ENCODE data around the gene CHRNB2. TPM values are rescaled to one million over a fixed set of nuclear protein-coding genes. Genes with fewer than 3 reads are reported as not detected.

The CHRNB2 gene
- total RNA-seq, 1 donor from 2014 or later: not detected

DNA sequence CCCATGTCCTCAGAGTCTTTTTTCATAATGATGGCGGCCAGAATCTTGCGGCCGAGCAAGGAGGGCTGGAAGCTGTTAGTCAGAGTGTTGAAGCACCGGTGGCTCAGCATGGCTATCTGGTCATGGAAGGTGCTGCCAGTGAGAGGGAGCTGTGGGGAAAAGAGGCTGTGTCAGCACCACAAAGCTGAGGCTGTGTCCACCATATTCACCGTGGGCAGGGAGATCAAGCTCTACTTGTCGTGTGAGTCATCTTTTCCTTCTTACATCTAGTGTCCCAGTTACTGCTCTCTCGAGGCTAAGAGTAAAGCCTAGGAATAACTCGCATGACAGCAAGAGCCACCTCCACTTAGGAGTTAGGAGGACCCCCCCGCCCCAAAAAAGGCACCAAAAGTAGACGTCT lies 22.2 kb downstream of the CHRNB2 start:
- H3K4me3 ChIP-seq: no peak overlapping the region
- no peaks in the 10 kb centered on the region for H3K4me1 ChIP-seq
- intact Hi-C loops (cut with micrococcal nuclease): no loop called here
- no peak for DNase-seq
- H3K27ac ChIP-seq (replicated peaks): no peak overlapping the region
- H3K27me3 ChIP-seq (ENCODE audit: low read depth): no peaks in the 10 kb centered on the region
- H3K36me3 ChIP-seq: peaks cover 99% of the 10 kb centered on the region
- no peaks in the 10 kb centered on the region for H3K9me3 ChIP-seq (replicated peaks)
- TF ChIP-seq, protein P1, sequence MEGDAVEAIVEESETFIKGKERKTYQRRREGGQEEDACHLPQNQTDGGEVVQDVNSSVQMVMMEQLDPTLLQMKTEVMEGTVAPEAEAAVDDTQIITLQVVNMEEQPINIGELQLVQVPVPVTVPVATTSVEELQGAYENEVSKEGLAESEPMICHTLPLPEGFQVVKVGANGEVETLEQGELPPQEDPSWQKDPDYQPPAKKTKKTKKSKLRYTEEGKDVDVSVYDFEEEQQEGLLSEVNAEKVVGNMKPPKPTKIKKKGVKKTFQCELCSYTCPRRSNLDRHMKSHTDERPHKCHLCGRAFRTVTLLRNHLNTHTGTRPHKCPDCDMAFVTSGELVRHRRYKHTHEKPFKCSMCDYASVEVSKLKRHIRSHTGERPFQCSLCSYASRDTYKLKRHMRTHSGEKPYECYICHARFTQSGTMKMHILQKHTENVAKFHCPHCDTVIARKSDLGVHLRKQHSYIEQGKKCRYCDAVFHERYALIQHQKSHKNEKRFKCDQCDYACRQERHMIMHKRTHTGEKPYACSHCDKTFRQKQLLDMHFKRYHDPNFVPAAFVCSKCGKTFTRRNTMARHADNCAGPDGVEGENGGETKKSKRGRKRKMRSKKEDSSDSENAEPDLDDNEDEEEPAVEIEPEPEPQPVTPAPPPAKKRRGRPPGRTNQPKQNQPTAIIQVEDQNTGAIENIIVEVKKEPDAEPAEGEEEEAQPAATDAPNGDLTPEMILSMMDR (IDR thresholded peaks at IDR 0.05; ENCODE audit: borderline replicate concordance): no peak

DNA sequence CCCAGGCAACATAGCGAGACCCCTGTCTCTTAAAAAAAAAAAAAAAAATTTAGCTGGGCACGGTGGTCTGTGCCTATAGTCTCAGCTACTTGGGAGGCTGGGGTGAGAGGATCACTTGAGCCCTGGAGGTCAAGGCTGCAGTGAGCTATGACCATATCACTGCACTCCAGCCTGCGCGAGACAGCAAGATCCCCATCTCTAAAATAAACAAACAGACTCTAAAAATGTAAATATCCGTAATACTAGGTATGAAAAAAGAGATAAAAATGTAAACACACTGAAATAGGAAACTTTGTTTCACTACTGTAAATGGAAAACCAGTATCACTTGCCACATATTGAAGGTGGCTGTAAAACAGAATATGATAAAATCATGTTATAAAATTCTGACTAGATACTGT lies 23.2 kb downstream of the CHRNB2 start:
- intact Hi-C loops (cut with micrococcal nuclease): no loop called here

DNA sequence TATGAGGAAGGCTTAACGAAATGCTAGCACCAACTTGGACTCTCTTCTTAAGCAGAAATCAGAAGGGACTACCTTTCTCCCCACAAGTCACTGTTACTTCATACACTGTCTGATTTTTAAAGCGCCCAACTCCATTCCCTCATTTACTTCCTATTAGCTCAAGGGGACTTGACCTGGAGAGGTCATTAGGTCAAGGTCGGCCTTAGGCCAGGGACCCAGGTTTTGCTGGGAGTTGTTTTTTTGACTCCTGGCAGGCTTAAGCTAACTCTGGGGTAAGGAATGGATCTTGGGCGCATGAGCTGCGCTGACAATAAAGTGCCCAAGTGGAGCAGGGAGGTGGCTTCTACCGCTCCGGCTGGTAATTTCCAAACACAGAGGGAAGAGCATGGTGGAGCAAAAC lies 23.6 kb downstream of the CHRNB2 start:
- H3K4me1 ChIP-seq: no peaks in the 10 kb centered on the region
- no peak overlapping the region for H3K27ac ChIP-seq (replicated peaks)
- H3K36me3 ChIP-seq: peaks cover 99% of the 10 kb centered on the region
- no peaks in the 10 kb centered on the region for H3K27me3 ChIP-seq (ENCODE audit: low read depth)
- intact Hi-C loops (cut with micrococcal nuclease): no loop called here
- H3K4me3 ChIP-seq: no peak overlapping the region
- DNase-seq: no peak
- no peaks in the 10 kb centered on the region for H3K9me3 ChIP-seq (replicated peaks)
- TF ChIP-seq, protein P1 (IDR thresholded peaks at IDR 0.05; ENCODE audit: borderline replicate concordance): no peak

More for the DNA sequence above, 23.2 kb downstream of the CHRNB2 start:
- Histone ChIP-seq H3K36me3 (peaks cover 99% of the 10 kb centered on the region), H3K27ac (replicated peaks) (no peak overlapping the region), H3K4me1 (no peaks in the 10 kb centered on the region), H3K9me3 (replicated peaks) (no peaks in the 10 kb centered on the region), H3K4me3 (no peak overlapping the region), H3K27me3 (ENCODE audit: low read depth) (no peaks in the 10 kb centered on the region)
- DNase-seq: no peak
- TF ChIP-seq, protein P1 (IDR thresholded peaks at IDR 0.05; ENCODE audit: borderline replicate concordance): no peak

DNA sequence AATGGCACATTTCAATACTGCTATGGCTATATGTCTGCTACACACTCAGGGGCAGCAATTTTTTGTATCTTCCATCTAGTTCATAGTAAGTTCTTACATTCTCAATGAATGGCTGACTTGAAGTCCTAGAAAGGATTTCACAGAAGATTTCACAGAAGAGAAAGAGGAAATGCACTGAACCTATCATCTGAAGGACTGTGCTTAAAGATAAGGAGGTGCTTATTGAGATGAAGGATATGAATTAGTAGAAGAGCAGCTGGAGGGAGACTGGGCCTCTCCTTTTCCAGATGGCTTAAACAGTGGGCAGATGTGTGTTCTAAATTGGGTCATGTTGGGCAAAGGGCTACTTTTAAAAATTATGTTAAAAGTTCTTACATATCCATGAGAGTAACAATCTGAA lies 25.8 kb downstream of the CHRNB2 start:
- Histone ChIP-seq H3K4me1 (peaks cover under 1% of the 10 kb centered on the region), H3K4me3 (no peak overlapping the region), H3K36me3 (peaks cover 99% of the 10 kb centered on the region), H3K27me3 (ENCODE audit: low read depth) (no peaks in the 10 kb centered on the region), H3K27ac (replicated peaks) (no peak overlapping the region), H3K9me3 (replicated peaks) (no peaks in the 10 kb centered on the region)
- intact Hi-C loops (cut with micrococcal nuclease): no loop called here
- DNase-seq: no peak
- TF ChIP-seq, protein P1 (IDR thresholded peaks at IDR 0.05; ENCODE audit: borderline replicate concordance): no peak

DNA sequence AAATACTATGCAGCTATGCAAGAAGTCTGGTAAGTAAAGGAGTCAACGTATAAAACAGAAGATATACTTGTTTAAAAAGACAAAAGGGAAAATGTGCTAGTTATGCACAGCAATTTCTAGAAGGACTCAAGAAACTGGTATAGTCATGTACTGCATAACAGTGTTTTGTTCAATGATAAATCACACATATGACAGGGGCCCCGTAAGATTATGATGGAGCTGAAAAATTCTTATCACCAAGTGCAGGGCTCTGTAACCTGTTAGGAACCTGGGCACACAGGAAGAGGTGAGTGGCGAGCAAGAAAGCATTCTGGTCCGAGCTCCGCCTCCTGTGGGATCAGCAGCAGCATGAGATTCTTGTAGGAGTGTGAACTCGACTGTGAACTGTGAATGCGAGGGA lies 27.2 kb downstream of the CHRNB2 start:
- Histone ChIP-seq H3K4me3 (no peak overlapping the region), H3K36me3 (peaks cover 98% of the 10 kb centered on the region), H3K9me3 (replicated peaks) (no peaks in the 10 kb centered on the region), H3K27me3 (ENCODE audit: low read depth) (no peaks in the 10 kb centered on the region), H3K27ac (replicated peaks) (no peak overlapping the region), H3K4me1 (peaks cover 15% of the 10 kb centered on the region)
- no peak for DNase-seq
- intact Hi-C loops (cut with micrococcal nuclease): no loop called here
- TF ChIP-seq, protein P1 (IDR thresholded peaks at IDR 0.05; ENCODE audit: borderline replicate concordance): no peak

DNA sequence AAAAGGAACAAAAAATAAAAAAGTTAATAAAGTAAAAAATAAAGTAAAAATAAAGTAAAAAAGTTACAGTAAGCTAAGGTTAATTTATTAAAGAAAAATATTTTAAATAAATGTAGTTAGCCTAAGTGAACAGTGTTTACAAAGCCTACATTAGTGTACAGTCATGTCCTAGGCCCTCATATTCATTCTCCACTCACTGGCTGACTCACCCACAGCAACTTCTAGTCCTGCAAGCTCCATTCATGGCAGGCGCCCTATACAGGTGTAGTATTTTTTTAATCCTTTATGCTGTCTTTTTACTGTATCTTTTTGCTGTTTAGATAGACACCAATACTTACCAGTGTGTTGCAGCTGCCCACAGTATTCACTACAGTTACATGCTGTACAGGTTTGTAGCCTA lies 28.0 kb downstream of the CHRNB2 start:
- DNase-seq: no peak
- Histone ChIP-seq H3K27me3 (ENCODE audit: low read depth) (no peaks in the 10 kb centered on the region), H3K9me3 (replicated peaks) (no peaks in the 10 kb centered on the region), H3K36me3 (peaks cover 96% of the 10 kb centered on the region), H3K4me1 (peaks cover 23% of the 10 kb centered on the region), H3K4me3 (no peak overlapping the region), H3K27ac (replicated peaks) (no peak overlapping the region)
- TF ChIP-seq, protein P1 (IDR thresholded peaks at IDR 0.05; ENCODE audit: borderline replicate concordance): no peak
- intact Hi-C loops (cut with micrococcal nuclease): no loop called here
